GM21723 (cell line): ENCODE results near the gene MB21D2.

Experiments
- ATAC-seq: cut with Tn5 transposase; IDR thresholded peaks from one replicate; pipeline ENCODE4 v1.9.1; 2021; ENCODE audit warnings: mild to moderate bottlenecking, moderate library complexity; ENCODE audit not compliant: unreplicated experiment

The MB21D2 gene

GRCh38 chr3:192894676-192895075 lies 23.0 kb downstream of the MB21D2 start:
- ATAC-seq, result no peak

- ATAC-seq, result peak; percentile 91
Observed at GRCh38 chr3:192892981-192893700, 24.5 kb downstream of the MB21D2 start.

DNA sequence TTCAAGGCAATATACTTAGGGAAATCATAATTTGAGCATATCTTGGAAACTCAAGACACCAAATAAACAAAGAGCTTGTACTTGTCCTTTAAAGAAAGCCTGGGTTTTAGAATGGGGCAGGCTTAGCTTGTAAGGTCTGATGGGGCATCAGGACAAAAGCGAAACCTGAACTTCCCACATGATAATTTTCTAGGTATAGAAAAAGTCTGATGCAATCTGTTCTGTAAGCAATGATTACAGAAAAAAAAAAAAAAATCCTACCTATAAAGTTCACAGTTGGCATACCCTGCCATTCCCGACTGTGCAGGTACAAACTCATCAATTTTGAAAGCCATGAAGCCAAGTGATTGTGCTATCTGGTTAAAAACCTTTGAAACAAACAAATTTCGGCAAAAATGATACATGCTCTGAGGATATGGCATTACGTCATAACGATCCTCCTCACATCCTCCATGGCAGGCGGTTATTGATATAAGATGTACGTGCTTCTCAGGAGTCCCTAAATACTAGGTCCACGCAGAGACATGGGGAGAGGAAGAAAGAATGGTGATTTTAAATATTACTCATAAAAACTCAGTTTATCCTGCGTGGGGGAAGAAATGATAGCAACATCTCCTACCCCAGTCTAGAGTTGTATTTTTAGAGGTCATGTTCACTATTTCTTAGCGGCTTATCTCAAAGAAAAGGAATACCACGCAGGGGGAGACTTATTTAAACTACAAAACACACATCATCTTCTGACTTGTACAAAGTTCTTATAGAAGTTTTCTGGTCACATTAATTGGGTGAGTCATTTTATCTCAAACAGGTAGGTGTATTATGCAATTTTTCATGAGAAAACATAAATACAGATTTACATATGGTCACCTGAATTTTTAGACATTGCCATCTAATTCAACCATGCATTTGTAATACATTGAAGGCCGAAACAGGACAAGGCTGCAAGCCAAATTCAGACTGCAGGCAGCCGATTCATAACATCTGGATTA lies 27.0 kb downstream of the MB21D2 start:
- no peak for ATAC-seq

DNA sequence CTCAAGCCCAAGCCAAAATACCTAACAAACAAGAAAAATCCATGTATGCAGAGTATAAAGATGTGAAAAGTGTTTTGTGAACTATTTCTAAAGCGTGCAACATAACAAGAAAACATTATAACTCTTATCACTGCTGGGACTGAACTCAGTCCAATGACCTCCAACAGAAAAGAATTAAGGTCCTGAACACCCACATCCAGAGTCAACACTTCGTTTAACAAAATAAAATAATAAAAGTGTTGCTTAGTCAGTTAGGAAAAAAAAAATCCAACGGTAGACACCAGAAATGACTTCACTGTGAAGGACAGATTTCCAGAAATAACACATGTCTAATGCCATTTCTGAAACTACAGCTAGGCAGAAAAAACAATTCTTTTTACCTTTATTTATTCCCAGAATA lies 28.0 kb downstream of the MB21D2 start:
- no peak for ATAC-seq

DNA sequence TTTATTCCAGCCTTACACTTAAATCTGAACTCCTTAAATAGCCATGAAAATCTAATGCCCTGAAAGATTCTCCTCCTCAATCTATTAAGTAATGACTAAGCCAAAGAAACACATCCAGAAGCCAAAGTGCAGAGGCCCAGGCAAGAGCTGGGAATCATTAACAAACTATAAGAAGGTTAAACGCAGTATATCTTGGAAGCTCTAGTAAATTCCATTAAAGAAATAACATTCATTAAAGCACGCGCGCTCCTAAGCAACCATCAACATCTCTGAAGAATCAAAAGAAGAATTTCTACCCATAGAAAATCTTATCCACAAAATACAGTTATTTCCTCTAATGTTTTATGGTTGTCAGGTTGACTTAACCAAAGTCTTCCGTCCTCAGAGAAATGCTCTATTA lies 29.5 kb downstream of the MB21D2 start:
- ATAC-seq, result no peak

- no peak for ATAC-seq
Observed at GRCh38 chr3:192887701-192888100, 30.0 kb downstream of the MB21D2 start.

GRCh38 chr3:192887047-192887446 lies 30.6 kb downstream of the MB21D2 start:
- ATAC-seq, result no peak

DNA sequence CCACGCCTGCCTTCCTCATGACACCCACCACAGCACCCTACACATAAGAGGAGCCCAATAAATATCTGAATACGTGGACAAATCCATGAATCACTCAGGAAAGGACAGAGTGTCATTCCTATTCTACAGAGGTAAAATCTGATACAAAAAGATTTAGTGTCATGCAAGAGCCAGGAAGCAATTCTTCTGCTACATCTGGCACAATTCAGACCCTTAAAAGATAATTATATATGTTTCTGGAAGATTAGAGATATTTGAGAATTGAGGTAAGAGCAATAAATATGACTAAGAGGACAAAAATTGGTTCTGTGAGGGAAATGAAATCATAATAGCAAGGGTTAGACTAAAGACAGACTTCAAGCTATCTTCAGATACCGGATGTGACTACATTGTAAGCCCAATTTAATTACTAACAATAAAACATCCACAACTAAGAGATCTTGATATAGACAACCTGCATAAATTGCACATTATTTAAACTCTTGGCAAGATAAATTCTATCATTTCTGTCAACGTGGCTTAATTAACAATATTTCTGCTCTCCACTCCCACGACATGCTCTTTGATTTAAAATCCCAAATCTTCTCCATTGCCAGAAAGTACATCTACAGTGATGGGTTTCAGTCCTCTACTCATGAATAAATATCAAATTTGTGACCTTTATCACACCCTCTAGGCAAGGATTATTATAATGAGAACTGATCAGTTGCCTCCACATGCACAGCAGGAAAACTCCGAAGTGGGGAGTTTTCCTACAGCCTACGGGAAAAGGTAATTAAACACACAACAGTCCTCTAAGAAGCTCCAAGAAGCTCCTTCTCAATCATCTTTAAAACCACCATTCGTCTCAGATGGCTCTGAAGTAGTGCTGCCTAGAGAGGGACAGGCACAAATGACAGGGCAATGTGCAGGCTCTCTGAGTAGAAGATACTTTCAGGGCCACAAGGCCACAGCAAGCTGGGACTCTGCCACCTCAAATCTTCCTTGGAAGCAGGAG lies 32.6 kb downstream of the MB21D2 start:
- no peak for ATAC-seq

GRCh38 chr3:192883512-192883911 lies 34.1 kb downstream of the MB21D2 start:
- ATAC-seq, result no peak

- no peak for ATAC-seq
Observed at GRCh38 chr3:192881159-192881786, 36.4 kb downstream of the MB21D2 start.

DNA sequence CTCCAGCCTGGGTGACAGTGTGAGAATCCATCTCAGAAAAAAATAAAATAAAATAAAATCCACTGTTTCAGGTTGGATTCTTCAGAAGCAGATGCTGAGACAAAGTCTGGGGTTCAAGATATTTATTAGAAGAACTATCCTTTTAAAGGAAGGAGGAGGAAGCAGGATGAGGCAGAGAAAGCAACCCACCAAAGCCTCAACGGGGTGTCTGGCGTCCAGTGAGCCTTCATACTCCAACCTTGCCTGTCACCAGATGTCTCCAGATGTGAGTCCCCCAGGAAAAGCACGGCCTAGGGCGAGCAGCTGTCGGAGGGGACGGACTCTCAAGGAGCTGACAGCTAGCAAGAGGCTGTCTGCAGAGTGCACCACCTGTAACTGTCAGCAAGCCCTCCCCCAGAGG lies 37.3 kb downstream of the MB21D2 start:
- no peak for ATAC-seq

GRCh38 chr3:192879346-192880031 lies 38.2 kb downstream of the MB21D2 start:
- ATAC-seq, result no peak

- no peak for ATAC-seq
Observed at GRCh38 chr3:192875971-192876565, 41.6 kb downstream of the MB21D2 start.

- ATAC-seq, result no peak
Observed at GRCh38 chr3:192870822-192871221, 46.8 kb downstream of the MB21D2 start.

- no peak for ATAC-seq
Observed at GRCh38 chr3:192869131-192870031, 48.3 kb downstream of the MB21D2 start.

- ATAC-seq, result no peak
Observed at GRCh38 chr3:192867645-192868044, 50.0 kb downstream of the MB21D2 start.

GRCh38 chr3:192866804-192867203 lies 50.9 kb downstream of the MB21D2 start:
- ATAC-seq, result no peak

- peak; percentile 83 for ATAC-seq
Observed at GRCh38 chr3:192864941-192865340, 52.7 kb downstream of the MB21D2 start.
